Activated CD4-positive, alpha-beta T cell treated with anti-CD3 and anti-CD28 coated beads for 24 hours (primary cell): ENCODE data around the gene TRABD.

Experiments
- DNase-seq, 2 donors: peaks; one replicate each; pipeline ENCODE4 v3.0.0-alpha.2; 2020; ENCODE audit warnings: low read depth in 2 of 2

The TRABD gene

DNA sequence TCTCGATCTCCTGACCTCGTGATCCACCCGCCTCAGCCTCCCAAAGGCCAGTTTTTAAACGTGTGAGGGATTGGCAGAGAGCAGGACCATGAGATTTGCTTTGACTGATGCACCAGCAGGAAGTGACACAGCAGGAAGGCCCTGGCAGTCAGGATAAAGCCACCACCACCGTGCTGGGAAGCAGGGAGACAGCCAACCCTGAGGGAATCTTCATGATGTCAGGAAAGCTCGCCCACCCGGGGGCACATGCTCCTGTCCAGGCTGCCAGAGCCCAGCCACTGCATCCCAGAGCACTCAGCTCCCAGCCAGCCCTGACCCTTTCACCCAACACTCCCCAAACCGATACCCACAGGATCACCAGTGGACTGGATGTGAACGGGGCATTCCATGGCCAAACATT lies 53.0 kb downstream of the TRABD start:
- DNase-seq, result no peak

DNA sequence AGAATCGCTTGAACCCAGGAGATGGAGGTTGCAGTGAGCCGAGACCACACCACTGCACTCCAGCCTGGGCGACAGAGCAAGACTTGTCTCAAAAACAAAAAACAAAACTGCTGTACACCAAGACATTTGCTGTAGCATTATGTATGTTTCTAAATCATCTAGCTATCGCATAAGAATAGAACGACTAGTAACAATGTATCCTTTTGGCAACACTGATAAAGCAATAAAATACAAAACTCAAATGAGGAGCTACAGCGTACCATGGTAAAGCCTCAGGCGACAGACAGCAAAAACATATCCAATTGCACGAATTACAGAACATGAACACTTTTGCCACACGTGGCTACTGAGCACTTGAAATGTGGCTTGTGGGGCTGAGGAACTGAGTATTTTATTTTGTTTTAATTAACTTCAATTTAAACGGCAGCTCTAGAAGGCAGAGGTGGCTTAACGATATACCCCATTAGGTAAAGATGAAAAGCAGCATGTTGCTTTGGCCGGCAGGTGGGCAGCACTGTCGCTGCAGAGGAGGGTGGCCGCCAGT lies 56.8 kb downstream of the TRABD start:
- DNase-seq, result no peak

DNA sequence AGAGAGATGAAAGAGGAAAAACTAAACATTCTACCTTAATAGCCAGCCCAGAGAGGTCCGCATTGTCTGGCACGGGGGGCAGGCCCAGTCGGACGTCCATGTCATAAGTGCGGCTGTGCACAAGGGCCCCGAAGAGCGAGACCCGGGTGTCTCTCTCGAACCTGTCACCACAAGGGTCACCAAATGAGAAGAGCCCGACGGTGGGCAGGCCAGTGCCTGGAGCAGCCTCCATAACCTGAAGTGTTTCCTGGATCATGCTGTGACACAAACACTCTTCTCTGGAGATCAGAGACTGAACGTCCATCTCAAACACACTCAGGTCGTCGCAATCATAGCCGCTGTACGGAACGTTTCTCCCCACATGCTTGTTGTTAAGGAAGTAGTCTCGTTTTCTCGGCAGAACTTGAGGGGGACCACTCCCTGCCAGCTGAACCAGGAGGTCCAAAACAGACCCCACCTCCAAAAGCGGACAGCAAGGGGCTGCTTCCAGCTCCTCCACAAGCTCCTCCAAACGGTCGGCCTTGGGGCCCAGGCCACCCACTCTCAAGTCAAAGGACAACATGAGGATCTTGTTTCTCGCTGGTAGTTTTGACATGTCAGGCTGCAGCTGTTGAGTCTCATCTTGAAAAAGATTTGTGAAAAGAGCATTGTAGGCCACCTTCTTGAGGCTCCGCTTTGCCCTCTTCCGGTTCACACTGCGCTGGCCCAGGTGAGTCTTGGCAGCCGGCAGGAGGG lies 58.1 kb downstream of the TRABD start:
- DNase-seq, result no peak

DNA sequence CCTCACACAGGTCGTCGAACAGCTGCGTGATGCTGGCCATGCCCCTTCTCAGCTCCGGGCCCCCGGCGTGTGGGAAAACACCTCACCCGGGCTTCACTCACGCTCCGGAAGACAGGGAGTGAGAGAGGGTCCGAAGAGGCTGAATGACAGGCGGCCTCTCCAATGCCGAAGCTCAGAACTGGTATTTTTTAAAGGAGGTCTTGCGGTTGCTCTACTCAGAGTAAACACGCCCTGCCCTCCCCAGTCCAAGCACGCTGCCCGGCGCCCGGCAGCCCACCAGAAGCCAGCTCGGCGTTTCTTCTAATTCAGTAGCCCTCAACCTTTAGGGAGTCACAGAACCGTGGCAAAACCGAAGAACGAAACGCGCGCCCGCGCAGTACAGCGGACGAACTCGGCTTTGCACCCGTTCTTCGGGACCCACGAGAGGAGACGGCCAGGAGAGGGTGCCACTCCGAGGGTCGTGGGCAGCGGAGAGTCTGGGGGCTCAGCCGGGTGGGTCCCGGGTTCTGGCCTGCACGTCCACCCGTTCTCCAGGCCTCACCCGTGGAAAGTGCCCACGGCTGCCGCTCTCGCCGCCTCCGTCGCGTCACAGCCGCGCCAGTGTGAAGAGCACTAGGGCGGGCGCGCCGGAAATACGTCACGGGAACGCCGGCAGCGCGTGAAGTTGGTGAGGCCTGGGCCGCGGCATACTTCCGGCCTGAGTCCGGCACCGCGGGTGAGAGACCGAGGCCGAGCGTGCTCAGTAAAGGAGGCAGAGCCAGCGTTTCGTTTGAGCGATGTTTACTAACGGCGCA lies 58.9 kb downstream of the TRABD start, which contains the start of gene TUBGCP6:
TSS of gene TUBGCP6 (minus strand) at position 604 of the 794 bp plus-strand sequence. CDS start at position 40, 564 bp downstream.
- DNase-seq, result peak; percentile 86 to 88

DNA sequence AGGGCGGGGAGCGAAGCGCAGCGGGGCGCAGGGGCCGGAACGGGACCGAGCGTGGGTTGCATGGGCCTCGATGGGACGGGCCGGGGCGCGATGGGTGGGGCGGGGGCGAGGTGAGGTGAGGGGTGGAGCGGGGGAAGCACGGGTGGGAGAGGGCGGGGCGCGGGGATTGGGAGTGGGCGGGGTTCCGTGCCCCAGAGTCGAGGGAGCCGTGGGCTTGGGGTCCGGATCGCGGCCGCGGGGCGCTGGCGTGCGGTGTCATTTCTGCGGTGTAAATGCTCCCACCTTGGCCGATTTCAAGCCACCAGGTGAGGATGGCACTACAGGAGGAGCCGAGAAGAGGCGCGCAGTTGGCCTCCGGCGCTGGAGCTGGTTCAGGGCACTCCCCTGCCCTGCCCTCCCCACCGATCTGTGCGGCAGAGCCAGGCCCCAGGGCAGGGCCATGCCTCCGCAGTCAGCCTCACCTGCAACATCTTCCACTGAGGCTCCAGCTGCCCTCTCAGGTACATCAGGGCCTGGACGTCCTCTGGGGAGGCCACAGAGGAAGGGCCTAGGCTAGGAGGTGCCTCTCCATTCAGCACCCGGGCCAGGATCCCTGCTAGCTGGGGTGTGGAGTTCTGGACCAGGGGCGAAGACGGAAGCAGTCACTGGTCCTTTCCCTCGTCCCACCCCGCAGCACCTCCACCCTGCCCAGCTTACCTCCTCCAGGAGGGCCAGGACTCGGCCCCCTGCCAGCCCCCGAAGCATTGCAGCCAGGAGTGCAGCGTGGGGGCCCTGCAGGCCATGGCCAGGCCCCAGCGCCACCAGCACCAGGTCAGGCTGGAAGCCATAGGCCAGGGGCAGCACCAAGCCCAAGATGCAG lies 59.7 kb downstream of the TRABD start:
- no peak for DNase-seq

DNA sequence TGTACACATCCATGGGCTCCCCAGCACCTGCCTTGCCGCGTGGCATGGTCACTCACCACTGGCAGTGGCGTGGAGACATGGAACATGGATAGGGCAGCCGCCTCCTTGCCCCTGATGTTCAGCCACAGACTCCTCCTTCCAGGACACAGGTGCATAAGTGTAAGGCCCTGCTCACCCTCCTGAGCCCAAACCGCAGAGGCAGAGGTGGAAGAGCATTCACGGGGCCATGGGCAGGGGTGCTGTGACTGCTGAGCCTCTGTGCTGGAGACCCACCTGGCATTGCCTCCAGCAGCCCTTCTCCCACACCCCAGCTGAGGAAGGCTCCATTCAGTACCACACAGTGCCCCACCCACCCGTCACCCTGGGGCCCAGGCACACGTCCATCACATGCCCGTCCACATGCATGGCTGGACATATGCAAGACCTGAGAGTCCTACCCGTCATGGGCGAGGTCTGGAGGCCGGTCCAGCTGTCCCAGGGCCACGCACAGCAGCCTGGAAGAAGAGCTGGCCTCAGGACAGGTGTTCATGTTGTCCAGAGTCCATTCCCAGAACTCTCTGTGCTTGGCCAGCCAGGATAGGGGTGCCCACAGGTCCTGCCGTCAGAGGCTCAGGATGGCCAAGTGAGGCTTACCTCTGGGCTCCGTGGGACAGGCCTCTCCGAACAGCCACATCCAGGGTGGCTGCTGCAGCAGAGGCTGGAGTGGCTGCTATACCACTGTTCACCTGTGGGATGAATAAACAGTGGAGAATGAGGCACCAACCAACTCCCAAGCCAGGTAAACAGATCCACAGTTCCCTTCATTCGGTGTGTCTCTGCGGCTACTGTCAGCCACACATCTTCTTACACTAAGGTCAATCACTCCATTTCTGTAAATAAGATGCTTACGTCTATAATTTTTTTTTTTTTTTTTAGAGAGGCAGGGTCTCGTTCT lies 60.8 kb downstream of the TRABD start:
- no peak for DNase-seq

DNA sequence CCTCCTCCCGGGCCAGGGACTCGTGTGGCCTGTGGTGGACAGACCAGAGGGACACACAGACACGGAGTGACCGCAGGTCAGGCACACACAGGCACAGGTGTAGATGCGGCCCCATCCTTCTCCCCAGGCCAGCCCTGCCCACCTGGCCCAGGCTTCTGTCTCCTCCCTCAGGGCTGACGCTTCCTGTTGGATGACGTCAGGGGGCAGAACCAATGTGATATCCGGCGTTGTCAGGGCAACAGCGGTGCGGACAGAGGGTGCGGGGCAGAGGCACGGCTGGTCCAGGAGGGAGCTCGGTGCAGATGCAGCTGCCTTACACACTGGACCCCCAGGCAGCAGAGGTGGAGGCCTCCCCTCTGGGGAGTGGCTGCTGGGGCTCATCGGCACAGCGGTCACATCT lies 62.0 kb downstream of the TRABD start:
- no peak for DNase-seq

DNA sequence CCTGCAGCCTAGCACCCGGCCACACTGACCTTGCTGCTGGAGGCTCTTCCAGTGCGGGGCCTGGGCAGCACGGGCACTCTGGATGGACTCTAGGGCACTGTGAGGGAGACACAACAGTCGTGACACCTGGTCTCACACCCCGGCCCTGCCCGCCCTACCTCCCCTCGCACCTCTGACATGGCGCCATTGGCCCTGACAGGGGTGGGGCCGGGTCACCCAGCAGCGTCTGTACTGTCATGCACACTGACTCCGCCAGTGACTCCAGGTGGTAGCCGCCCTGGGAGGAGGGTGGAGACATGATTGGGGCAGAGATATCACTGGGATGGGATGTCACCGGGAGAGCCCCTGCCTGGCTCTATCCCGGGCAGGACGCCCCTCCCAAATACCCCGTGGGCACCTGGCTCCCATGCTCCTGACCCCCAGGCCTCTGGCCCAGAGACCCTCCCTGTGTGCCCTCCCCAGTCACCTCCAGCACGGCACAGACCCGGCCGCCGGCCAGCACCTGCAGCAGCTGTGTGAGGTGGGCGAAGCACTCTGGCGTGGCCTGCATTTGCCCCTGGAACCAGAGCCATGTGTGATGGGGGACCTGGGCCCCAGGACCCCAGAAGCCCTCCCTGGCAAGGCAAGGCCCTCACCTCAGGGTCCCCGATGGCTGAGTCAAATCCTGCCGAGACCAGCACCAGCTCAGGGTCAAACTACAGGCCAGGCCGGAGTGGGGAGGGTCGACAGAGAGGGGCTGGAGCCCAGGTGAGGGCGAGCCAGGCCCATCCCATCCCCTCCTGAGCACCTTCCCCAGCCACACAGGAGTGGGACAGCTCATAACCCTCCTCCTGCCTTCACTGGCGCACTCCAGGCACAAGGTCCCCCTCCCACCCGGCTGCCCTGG lies 62.7 kb downstream of the TRABD start:
- DNase-seq, result no peak
